HepG2 (cell line): ENCODE data around the gene SF1. TPM values are rescaled to one million over a fixed set of nuclear protein-coding genes. Genes with fewer than 3 reads are reported as not detected.

ENCODE experiments used
- ARNT ChIP-seq: fragments of 450-650 bp; IDR thresholded peaks from 2 replicates; pipeline ENCODE4 v1.6.1; 2017
- ATF7 ChIP-seq, 2 experiments: fragments of 450-650 bp in 1 of 2; sonication (generic) in 1 of 2; formaldehyde crosslinking in 1 of 2; IDR thresholded peaks; 2 replicates each; pipeline versions ENCODE4 v1.4.0 to v1.6.1; 2016 to 2020; ENCODE audit warnings: antibody characterized with exemption in 1 of 2, mild to moderate bottlenecking in 1 of 2, missing genetic modification reagents in 1 of 2
- BATF2 ChIP-seq: sonication (generic); formaldehyde crosslinking; IDR thresholded peaks from 2 replicates; pipeline ENCODE4 v1.8.0; 2022; ENCODE audit warnings: mild to moderate bottlenecking, missing genetic modification reagents, moderate library complexity
- BRCA1 ChIP-seq: sonication (generic); formaldehyde crosslinking; IDR thresholded peaks from 2 replicates; pipeline ENCODE4 v1.4.0; 2020; ENCODE audit warnings: missing genetic modification reagents
- CHD2 ChIP-seq: IDR thresholded peaks from 2 replicates; pipeline ENCODE4 v1.6.1; 2011; ENCODE audit warnings: low read depth, low read length, improper control_type of control experiment
- DPF2 ChIP-seq: sonication (generic); formaldehyde crosslinking; IDR thresholded peaks from 2 replicates; pipeline ENCODE4 v1.4.0; 2020; ENCODE audit warnings: mild to moderate bottlenecking, low read depth, missing genetic modification reagents, borderline replicate concordance
- DRAP1 ChIP-seq: IDR thresholded peaks from 2 replicates; pipeline ENCODE4 v1.6.1; 2016; ENCODE audit warnings: missing genetic modification reagents, missing compliant biosample characterization
- FOXK1 ChIP-seq: sonication (generic); formaldehyde crosslinking; IDR thresholded peaks from 2 replicates; pipeline ENCODE4 v1.4.0; 2020; ENCODE audit warnings: low read depth, missing genetic modification reagents, borderline replicate concordance
- KDM3A ChIP-seq: IDR thresholded peaks from 2 replicates; pipeline ENCODE4 v1.6.1; 2018; ENCODE audit warnings: low read depth, missing compliant biosample characterization
- MEIS1 ChIP-seq: sonication (generic); formaldehyde crosslinking; IDR thresholded peaks from 2 replicates; pipeline ENCODE4 v1.9.0; 2021; ENCODE audit warnings: mild to moderate bottlenecking, missing genetic modification reagents, moderate library complexity, borderline replicate concordance
- MTF2 ChIP-seq: sonication (generic); formaldehyde crosslinking; IDR thresholded peaks from 2 replicates; pipeline ENCODE4 v1.5.0; 2020; ENCODE audit warnings: missing genetic modification reagents, borderline replicate concordance
- TBX3 ChIP-seq: fragments of 450-650 bp; IDR thresholded peaks from 2 replicates; pipeline ENCODE4 v1.6.1; 2017; ENCODE audit warnings: antibody characterized with exemption, mild to moderate bottlenecking, inconsistent platforms, borderline replicate concordance
- TEAD3 ChIP-seq: optimal IDR thresholded peaks from 2 replicates; pipeline ENCODE3; 2016; ENCODE audit warnings: borderline replicate concordance
- TOPORS ChIP-seq: sonication (generic); formaldehyde crosslinking; IDR thresholded peaks from 2 replicates; pipeline ENCODE4 v1.8.0; 2023; ENCODE audit warnings: mild to moderate bottlenecking, missing genetic modification reagents
- ZBTB14 ChIP-seq: sonication (generic); formaldehyde crosslinking; IDR thresholded peaks from 2 replicates; pipeline ENCODE4 v1.4.0; 2020; ENCODE audit warnings: missing genetic modification reagents
- ZEB1 ChIP-seq: IDR thresholded peaks from 2 replicates; pipeline ENCODE4 v1.6.1; 2012; ENCODE audit warnings: mild to moderate bottlenecking, low read depth, inconsistent platforms; ENCODE audit not compliant: insufficient replicate concordance
- ZNF234 ChIP-seq: sonication (generic); formaldehyde crosslinking; conservative IDR thresholded peaks from 2 replicates; pipeline ENCODE4 v1.5.1; 2020; ENCODE audit warnings: mild to moderate bottlenecking, missing genetic modification reagents
- ZNF329 ChIP-seq: sonication (generic); formaldehyde crosslinking; IDR thresholded peaks from 2 replicates; pipeline ENCODE4 v1.9.0; 2021; ENCODE audit warnings: low read depth, mild to moderate bottlenecking, missing genetic modification reagents
- ZNF605 ChIP-seq: sonication (generic); formaldehyde crosslinking; IDR thresholded peaks from 2 replicates; pipeline ENCODE4 v1.8.0; 2022; ENCODE audit warnings: mild to moderate bottlenecking, missing genetic modification reagents
- ZNF773 ChIP-seq: sonication (generic); formaldehyde crosslinking; IDR thresholded peaks from 2 replicates; pipeline ENCODE4 v1.4.0; 2020; ENCODE audit warnings: missing genetic modification reagents, borderline replicate concordance
- ZSCAN29 ChIP-seq: sonication (generic); formaldehyde crosslinking; conservative IDR thresholded peaks from 2 replicates; pipeline ENCODE4 v1.4.0; 2020; ENCODE audit warnings: mild to moderate bottlenecking, missing genetic modification reagents
- polyA plus RNA-seq, 8 experiments: library from polyadenylated mRNA; depleted of rRNA in 3 of 8; stranded (reverse) in 7 of 8; unstranded in 1 of 8; fragments of >200 nt; fragmentation: Illumina TruSeq in 4 of 8; extraction: Trizol in 4 of 8; gene quantifications; 2 replicates each; pipeline versions ENCODE4 v1.2.1 to v1.2.3, GENCODE V29; 2011 to 2016; ENCODE audit warnings: low read depth in 4 of 8, missing spikeins in 1 of 8, mixed read lengths in 1 of 8; ENCODE audit not compliant: insufficient read depth in 1 of 8
- total RNA-seq, 5 experiments: library from RNA; depleted of rRNA; stranded (reverse); fragments of >200 nt; fragmentation: Illumina TruSeq; extraction: Trizol; gene quantifications; 2 replicates each; pipeline ENCODE4 v1.2.3, GENCODE V29; 2016; ENCODE audit warnings: low read depth in 1 of 5

SF1 gene
- total and polyA plus RNA-seq, 2 of the 13 experiments (the other 11 are each of a cell fraction or from before 2014, with no cell fraction given) = 55.5 to 70.4 TPM

GRCh38 chr11:64759722-64760719 is 18.3 kb downstream of the SF1 start, which contains the start of gene PYGM (continued):
- TF ChIP-seq ZNF773 (CRISPR knock-in tag) (no peak), CHD2 (0 out of 2 replicates have a peak, but pooled peaks have one; percentile 10), TBX3 (no peak), TEAD3 (CRISPR knock-in tag) (no peak), BATF2 (CRISPR knock-in tag) (no peak), ZNF329 (CRISPR knock-in tag) (no peak), ZNF605 (CRISPR knock-in tag) (0 out of 2 replicates have a peak, but pooled peaks have one; percentile 1), DRAP1 (CRISPR knock-in tag) (no peak), ATF7 (IDR thresholded peaks at IDR 0.05) (no peak), ATF7 (CRISPR knock-in tag; IDR thresholded peaks at IDR 0.05) (no peak), FOXK1 (CRISPR knock-in tag) (no peak), TOPORS (CRISPR knock-in tag) (no peak), MTF2 (no peak), DPF2 (CRISPR knock-in tag) (no peak), ZNF234 (CRISPR knock-in tag) (no peak), ZBTB14 (CRISPR knock-in tag) (no peak), BRCA1 (CRISPR knock-in tag) (no peak), ZEB1 (no peak), ARNT (no peak), MEIS1 (CRISPR knock-in tag) (no peak), ZSCAN29 (CRISPR knock-in tag) (no peak), KDM3A (CRISPR knock-in tag) (no peak)
